ENCODE measurements around the gene TAS2R3. TPM values are rescaled to one million over a fixed set of nuclear protein-coding genes. Genes with fewer than 3 reads are reported as not detected.

The TAS2R3 gene, protein sequence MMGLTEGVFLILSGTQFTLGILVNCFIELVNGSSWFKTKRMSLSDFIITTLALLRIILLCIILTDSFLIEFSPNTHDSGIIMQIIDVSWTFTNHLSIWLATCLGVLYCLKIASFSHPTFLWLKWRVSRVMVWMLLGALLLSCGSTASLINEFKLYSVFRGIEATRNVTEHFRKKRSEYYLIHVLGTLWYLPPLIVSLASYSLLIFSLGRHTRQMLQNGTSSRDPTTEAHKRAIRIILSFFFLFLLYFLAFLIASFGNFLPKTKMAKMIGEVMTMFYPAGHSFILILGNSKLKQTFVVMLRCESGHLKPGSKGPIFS
- 0.40 TPM in 1 of 2 replicates, not detected in the other for total RNA-seq (2014; rRNA removed)
- percentile 75 among the genes with signal in this experiment for Bru-seq, nascent RNA
- percentile 86 among the genes with signal in this experiment for BruChase-seq, experiment 1, labeled RNA remaining after a 6-hour chase
- BruChase-seq, experiment 2, labeled RNA remaining after a 2-hour chase: percentile 92 among the genes with signal in this experiment
- long read RNA-seq: 0 reads

DNA sequence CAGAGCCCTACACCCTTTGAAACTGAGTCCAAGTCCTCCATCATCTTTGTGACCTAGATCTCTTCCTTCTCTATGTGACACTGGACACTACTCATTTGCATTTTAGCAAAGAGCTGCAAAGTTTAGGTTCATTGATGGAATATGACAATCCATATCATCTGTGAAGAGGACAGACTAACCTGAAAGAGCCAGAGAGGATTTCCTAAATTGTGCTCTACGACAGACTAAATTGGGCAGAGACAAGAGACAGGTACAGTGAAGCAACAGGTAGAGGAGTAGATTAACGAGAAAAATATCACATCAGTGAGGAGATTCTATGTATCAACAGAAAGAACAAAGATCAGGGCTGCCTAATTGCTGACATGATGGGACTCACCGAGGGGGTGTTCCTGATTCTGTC, at the start of gene TAS2R3:
Gene TAS2R3, plus strand, starts transcription at position 301 of the 400 bp plus-strand sequence. Its CDS starts 62 bp downstream, at position 363.
- ATAC-seq (no peak), DNase-seq (no peak)
- Histone ChIP-seq H3K9me3 (ENCODE audit: low read length) (no peaks in the 10 kb centered on the region), H3K27ac (ENCODE audit: low read length) (no peak within 1 kb of the TSS), H3K4me1 (ENCODE audit: insufficient read depth, low read length) (no peaks in the 10 kb centered on the region), H3K27me3 (ENCODE audit: low read length) (no peaks in the 10 kb centered on the region), H3K79me2 (ENCODE audit: low read length) (no peaks in the 10 kb centered on the region), H3F3A (ENCODE audit: low read length, unreplicated experiment) (no peaks in the 10 kb centered on the region), H3K9me2 (replicated peaks; ENCODE audit: low read length) (no peaks in the 10 kb centered on the region), H3K4me3 (ENCODE audit: low read length) (no peak within 1 kb of the TSS), H2AFZ (ENCODE audit: low read length) (no peak within 1 kb of the TSS), H3K9ac (ENCODE audit: low read length) (no peak within 1 kb of the TSS), H3K4me2 (ENCODE audit: low read length) (no peak within 1 kb of the TSS), H4K20me1 (ENCODE audit: low read length) (no peaks in the 10 kb centered on the region), H3K36me3 (ENCODE audit: low read depth, low read length) (peaks cover 4% of the 10 kb centered on the region; the same call in 1 of the 2 replicates)
- intact Hi-C loops (cut with micrococcal nuclease): no loop called here
- TF ChIP-seq, protein P1, sequence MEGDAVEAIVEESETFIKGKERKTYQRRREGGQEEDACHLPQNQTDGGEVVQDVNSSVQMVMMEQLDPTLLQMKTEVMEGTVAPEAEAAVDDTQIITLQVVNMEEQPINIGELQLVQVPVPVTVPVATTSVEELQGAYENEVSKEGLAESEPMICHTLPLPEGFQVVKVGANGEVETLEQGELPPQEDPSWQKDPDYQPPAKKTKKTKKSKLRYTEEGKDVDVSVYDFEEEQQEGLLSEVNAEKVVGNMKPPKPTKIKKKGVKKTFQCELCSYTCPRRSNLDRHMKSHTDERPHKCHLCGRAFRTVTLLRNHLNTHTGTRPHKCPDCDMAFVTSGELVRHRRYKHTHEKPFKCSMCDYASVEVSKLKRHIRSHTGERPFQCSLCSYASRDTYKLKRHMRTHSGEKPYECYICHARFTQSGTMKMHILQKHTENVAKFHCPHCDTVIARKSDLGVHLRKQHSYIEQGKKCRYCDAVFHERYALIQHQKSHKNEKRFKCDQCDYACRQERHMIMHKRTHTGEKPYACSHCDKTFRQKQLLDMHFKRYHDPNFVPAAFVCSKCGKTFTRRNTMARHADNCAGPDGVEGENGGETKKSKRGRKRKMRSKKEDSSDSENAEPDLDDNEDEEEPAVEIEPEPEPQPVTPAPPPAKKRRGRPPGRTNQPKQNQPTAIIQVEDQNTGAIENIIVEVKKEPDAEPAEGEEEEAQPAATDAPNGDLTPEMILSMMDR (conservative IDR thresholded peaks at IDR 0.05; ENCODE audit: low read depth, low read length): no peak
- TF ChIP-seq EZH2phosphoT487 (IDR thresholded peaks at IDR 0.05; ENCODE audit: borderline replicate concordance, low read length) (no peak), EZH2 (IDR thresholded peaks at IDR 0.05; ENCODE audit: low read length, unreplicated experiment) (no peak)
- BruUV-seq (replicated peaks): no TSS peak
- ChIA-PET CTCF (no interaction called here), POLR2A (ENCODE audit: unreplicated experiment) (no interaction called here)

DNA sequence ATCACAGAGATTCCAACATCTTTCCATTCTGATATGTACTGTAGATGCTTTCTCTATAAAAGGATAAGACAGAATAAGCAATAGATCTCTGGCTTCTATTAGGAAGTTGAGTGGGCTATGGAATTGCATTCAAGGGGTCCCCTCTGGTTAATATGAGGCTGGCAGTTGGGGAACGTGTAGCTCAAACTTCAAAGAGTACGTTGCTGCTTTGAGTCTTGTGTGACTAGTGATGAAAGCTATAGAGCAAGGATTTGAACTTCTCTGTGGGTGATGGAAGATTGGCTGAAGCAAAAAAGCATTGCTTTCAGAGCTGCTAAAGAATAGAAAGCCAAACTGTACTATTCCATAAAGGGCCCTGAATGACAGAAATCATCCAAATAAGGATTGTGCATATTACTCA, 49.3 kb upstream of the TAS2R3 start:
- 0 out of 2 replicates have a peak, but pooled peaks cover 10% of the 10 kb centered on the region for H3K27me3 ChIP-seq (ENCODE audit: low read length)
- POLR2A ChIA-PET (ENCODE audit: unreplicated experiment): interaction anchor here (0.7 kb wide), 1 partner anchor 700 kb away, joined by 4 read pairs; the partner anchor contains the start of gene MRPS33
- no peaks in the 10 kb centered on the region for H4K20me1 ChIP-seq (ENCODE audit: low read length)
- no peaks in the 10 kb centered on the region for H3F3A ChIP-seq (ENCODE audit: low read length, unreplicated experiment)
- no peaks in the 10 kb centered on the region for H3K9me2 ChIP-seq (replicated peaks; ENCODE audit: low read length)
- DNase-seq (no peak), ATAC-seq (no peak)
- no peak overlapping the region for H3K9ac ChIP-seq (ENCODE audit: low read length)
- intact Hi-C loops (cut with micrococcal nuclease): no loop called here
- CTCF ChIA-PET: no interaction called here
- no peak overlapping the region for H3K27ac ChIP-seq (ENCODE audit: low read length)
- no peak overlapping the region for H2AFZ ChIP-seq (ENCODE audit: low read length)
- no peaks in the 10 kb centered on the region for H3K79me2 ChIP-seq (ENCODE audit: low read length)
- BruUV-seq (replicated peaks): no TSS peak
- H3K9me3 ChIP-seq (ENCODE audit: low read length): no peaks in the 10 kb centered on the region
- no peak overlapping the region for H3K4me3 ChIP-seq (ENCODE audit: low read length)
- no peak overlapping the region for H3K4me2 ChIP-seq (ENCODE audit: low read length)
- H3K4me1 ChIP-seq (ENCODE audit: insufficient read depth, low read length): no peaks in the 10 kb centered on the region
- no peaks in the 10 kb centered on the region for H3K36me3 ChIP-seq (ENCODE audit: low read depth, low read length)
- TF ChIP-seq, protein P1 (conservative IDR thresholded peaks at IDR 0.05; ENCODE audit: low read depth, low read length): no peak

DNA sequence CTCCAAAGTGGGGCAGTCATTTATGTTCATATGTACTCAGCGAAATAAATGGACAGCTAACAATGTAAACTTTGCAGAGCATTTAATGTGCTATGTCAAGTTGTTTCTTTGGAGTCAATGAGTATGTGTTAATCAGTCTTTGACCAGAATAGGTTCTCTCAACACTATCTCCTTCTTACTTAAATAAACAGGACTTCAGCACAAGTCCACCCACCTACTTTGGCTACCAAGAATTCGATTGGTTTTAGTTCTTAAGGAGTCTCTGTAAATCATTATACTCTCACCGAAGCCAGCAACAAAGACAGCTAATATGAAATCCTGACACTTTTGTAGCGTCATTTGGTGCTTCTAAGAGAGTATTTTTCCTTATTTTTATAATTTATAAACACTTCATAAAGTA, 48.9 kb upstream of the TAS2R3 start:
- DNase-seq (no peak), ATAC-seq (no peak)
- Histone ChIP-seq H3F3A (ENCODE audit: low read length, unreplicated experiment) (no peaks in the 10 kb centered on the region), H3K9me2 (replicated peaks; ENCODE audit: low read length) (no peaks in the 10 kb centered on the region), H3K4me1 (ENCODE audit: insufficient read depth, low read length) (no peaks in the 10 kb centered on the region), H3K9me3 (ENCODE audit: low read length) (no peaks in the 10 kb centered on the region), H3K79me2 (ENCODE audit: low read length) (no peaks in the 10 kb centered on the region), H4K20me1 (ENCODE audit: low read length) (no peaks in the 10 kb centered on the region), H3K27ac (ENCODE audit: low read length) (no peak overlapping the region), H3K9ac (ENCODE audit: low read length) (no peak overlapping the region), H3K4me3 (ENCODE audit: low read length) (no peak overlapping the region), H2AFZ (ENCODE audit: low read length) (no peak overlapping the region), H3K36me3 (ENCODE audit: low read depth, low read length) (no peaks in the 10 kb centered on the region), H3K27me3 (ENCODE audit: low read length) (0 out of 2 replicates have a peak, but pooled peaks cover 10% of the 10 kb centered on the region), H3K4me2 (ENCODE audit: low read length) (no peak overlapping the region)
- CTCF ChIA-PET: interaction anchor here (0.6 kb wide), 1 partner anchor 23 kb away, joined by 4 read pairs; no protein-coding TSS in a partner anchor
- POLR2A ChIA-PET (ENCODE audit: unreplicated experiment): no interaction called here
- TF ChIP-seq, protein P1 (conservative IDR thresholded peaks at IDR 0.05; ENCODE audit: low read depth, low read length): no peak
- TF ChIP-seq EZH2phosphoT487 (IDR thresholded peaks at IDR 0.05; ENCODE audit: borderline replicate concordance, low read length): no peak
- no peak for TF ChIP-seq EZH2 (IDR thresholded peaks at IDR 0.05; ENCODE audit: low read length, unreplicated experiment)
- BruUV-seq (replicated peaks): no TSS peak
- intact Hi-C loops (cut with micrococcal nuclease): no loop called here

Data from PC-3 (cell line).